HFFc6 (cell line): Measurements from ENCODE around the gene CACNB4. TPM values are rescaled to one million over a fixed set of nuclear protein-coding genes. Genes with fewer than 3 reads are reported as not detected.

Experiments used
- DNase-seq: peaks from one replicate; pipeline ENCODE4 v3.0.0-alpha.2; 2018
- H3K27ac Mint-ChIP-seq: 2 replicates; pipeline ENCODE4 v1.8.0; 2020; ENCODE audit warnings: mild to moderate bottlenecking, mixed read lengths
- H3K27me3 Mint-ChIP-seq: 2 replicates; pipeline ENCODE4 v1.8.0; 2021; ENCODE audit warnings: mild to moderate bottlenecking, moderate library complexity, mixed read lengths; ENCODE audit not compliant: insufficient read depth
- H3K36me3 Mint-ChIP-seq: 2 replicates; pipeline ENCODE4 v1.8.0; 2021; ENCODE audit warnings: low read depth, mixed read lengths
- H3K4me1 Mint-ChIP-seq: 2 replicates; pipeline ENCODE4 v1.8.0; 2020; ENCODE audit warnings: low read depth, mixed read lengths
- H3K4me3 Mint-ChIP-seq: 2 replicates; pipeline ENCODE4 v1.8.0; 2020; ENCODE audit warnings: mild to moderate bottlenecking, moderate library complexity, mixed read lengths
- H3K9me3 Mint-ChIP-seq: 2 replicates; pipeline ENCODE4 v1.8.0; 2020; ENCODE audit warnings: mild to moderate bottlenecking, mixed read lengths
- CTCF ChIP-seq: fragments of 200-600 bp; sonication (generic); IDR thresholded peaks from 2 replicates; pipeline ENCODE4 v1.5.0; 2021; ENCODE audit warnings: antibody characterized with exemption, mild to moderate bottlenecking
- total RNA-seq, 6 experiments: library from RNA; stranded (reverse); fragmentation: NEBNext Ultra II Directional; extraction: Animal tissue kit (Norgen Biotek cat#: 25700); gene quantifications; 2 replicates in 1 of 6; 3 replicates in 5 of 6; pipeline ENCODE4 v1.2.3, GENCODE V29; 2021

The CACNB4 gene
- total RNA-seq, 6 experiments from 2014 or later, result 0.05 to 0.23 (median 0.21) TPM; not detected in 3

GRCh38 chr2:152062125-152063091, 36.4 kb downstream of the CACNB4 start:
- peaks cover 32% of the 10 kb centered on the region for H3K27me3 Mint-ChIP-seq
- peak overlapping the region; percentile 13 for H3K4me3 Mint-ChIP-seq
- no peak overlapping the region for H3K27ac Mint-ChIP-seq
- H3K4me1 Mint-ChIP-seq, result peaks cover 17% of the 10 kb centered on the region
- peaks cover 22% of the 10 kb centered on the region for H3K9me3 Mint-ChIP-seq
- TF ChIP-seq CTCF, result no peak
- peak; percentile 49 for DNase-seq
- H3K36me3 Mint-ChIP-seq, result peaks cover 19% of the 10 kb centered on the region; the same call in 1 of the 2 replicates

GRCh38 chr2:152061383-152061782, 37.5 kb downstream of the CACNB4 start:
- peaks cover 22% of the 10 kb centered on the region for H3K9me3 Mint-ChIP-seq
- H3K36me3 Mint-ChIP-seq, result peaks cover 19% of the 10 kb centered on the region; the same call in 1 of the 2 replicates
- peaks cover 34% of the 10 kb centered on the region for H3K27me3 Mint-ChIP-seq
- H3K4me1 Mint-ChIP-seq, result peaks cover 17% of the 10 kb centered on the region
- no peak for DNase-seq
- TF ChIP-seq CTCF, result no peak
- H3K27ac Mint-ChIP-seq, result no peak overlapping the region
- no peak overlapping the region for H3K4me3 Mint-ChIP-seq

GRCh38 chr2:152058655-152059054, 40.2 kb downstream of the CACNB4 start:
- no peak for TF ChIP-seq CTCF
- Mint-ChIP-seq H3K9me3 (peaks cover 22% of the 10 kb centered on the region), H3K27me3 (peaks cover 27% of the 10 kb centered on the region), H3K4me1 (peaks cover 34% of the 10 kb centered on the region), H3K4me3 (no peak overlapping the region), H3K36me3 (peaks cover 19% of the 10 kb centered on the region; the same call in 1 of the 2 replicates), H3K27ac (no peak overlapping the region)
- DNase-seq, result no peak

GRCh38 chr2:152056418-152056817, 42.4 kb downstream of the CACNB4 start:
- H3K27me3 Mint-ChIP-seq, result peaks cover 37% of the 10 kb centered on the region
- no peak overlapping the region for H3K4me3 Mint-ChIP-seq
- peaks cover 19% of the 10 kb centered on the region; the same call in 1 of the 2 replicates for H3K36me3 Mint-ChIP-seq
- DNase-seq, result no peak
- H3K4me1 Mint-ChIP-seq, result peaks cover 17% of the 10 kb centered on the region
- no peak overlapping the region for H3K27ac Mint-ChIP-seq
- no peak for TF ChIP-seq CTCF
- H3K9me3 Mint-ChIP-seq, result peaks cover 22% of the 10 kb centered on the region

- TF ChIP-seq CTCF, result no peak
- DNase-seq, result no peak
- Mint-ChIP-seq H3K27me3 (peaks cover 46% of the 10 kb centered on the region), H3K4me3 (no peak overlapping the region), H3K36me3 (peaks cover 19% of the 10 kb centered on the region; the same call in 1 of the 2 replicates), H3K4me1 (peaks cover 17% of the 10 kb centered on the region), H3K9me3 (peaks cover 22% of the 10 kb centered on the region), H3K27ac (no peak overlapping the region)
These were observed 43.3 kb downstream of the CACNB4 start for GRCh38 chr2:152055366-152056108.
